Spleen (tissue), 7 donors: ENCODE results near the gene DIDO1.

ENCODE experiments used
- POLR2A ChIP-seq, 3 donors: fragments of 450-650 bp; IDR thresholded peaks; one replicate each; pipeline ENCODE4 v1.5.1; 2017; ENCODE audit warnings: antibody characterized with exemption in 3 of 3, mild to moderate bottlenecking in 1 of 3
- POLR2AphosphoS5 ChIP-seq, 3 donors: sonication (generic); formaldehyde crosslinking; IDR thresholded peaks; one replicate each; pipeline ENCODE4 v1.5.1; 2017; ENCODE audit warnings: antibody characterized with exemption in 3 of 3
- TF ChIP-seq, protein P1 (sequence below), 11 experiments: fragments of 200-600 bp in 7 of 11; fragments of 450-650 bp in 4 of 11; sonication (generic) in 4 of 11; IDR thresholded peaks in 8 of 11; conservative IDR thresholded peaks in 3 of 11; 1 replicate in 7 of 11; 2 replicates in 4 of 11; pipeline versions ENCODE4 v1.4.0 to v1.8.0; 2016 to 2021; ENCODE audit warnings: antibody characterized with exemption in 11 of 11, inconsistent platforms in 4 of 11, mild to moderate bottlenecking in 1 of 11
- donor health status: DM: no; HTN: no; CAD: no; lungs with moderate emphysema.
- donor health status: DM: no; HTN: no; CAD: no.
- donor health status: DM: no; HTN: no; CAD: no.

DNA sequence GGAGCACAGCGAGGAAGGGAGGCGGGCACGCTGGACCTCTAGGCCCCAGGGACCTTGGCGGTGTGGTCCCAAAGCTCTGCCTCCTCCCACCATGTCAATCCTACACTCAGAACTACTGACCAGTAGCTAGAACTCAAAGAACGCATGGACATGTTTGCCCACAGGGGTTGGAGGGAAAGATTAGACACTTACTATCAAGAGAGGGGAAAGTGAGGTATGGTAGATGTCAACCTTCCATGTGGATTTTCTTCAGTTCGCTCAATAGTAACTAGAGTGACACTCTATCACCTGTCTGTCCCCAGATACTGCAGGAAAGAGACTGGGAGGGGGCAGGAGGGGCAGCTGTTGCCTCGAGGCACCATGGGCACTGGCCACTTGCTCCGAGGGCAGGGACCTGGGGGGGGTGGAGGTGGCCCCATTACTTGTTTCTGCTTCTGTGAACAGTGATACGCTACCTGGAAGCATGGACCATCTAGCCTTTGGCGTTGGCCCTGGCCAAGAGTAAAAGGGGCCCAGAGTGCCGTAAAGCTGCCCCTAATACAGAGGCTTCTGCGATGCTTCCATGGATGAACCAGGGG lies 912 bp upstream of the DIDO1 start:
- TF ChIP-seq, protein P1, sequence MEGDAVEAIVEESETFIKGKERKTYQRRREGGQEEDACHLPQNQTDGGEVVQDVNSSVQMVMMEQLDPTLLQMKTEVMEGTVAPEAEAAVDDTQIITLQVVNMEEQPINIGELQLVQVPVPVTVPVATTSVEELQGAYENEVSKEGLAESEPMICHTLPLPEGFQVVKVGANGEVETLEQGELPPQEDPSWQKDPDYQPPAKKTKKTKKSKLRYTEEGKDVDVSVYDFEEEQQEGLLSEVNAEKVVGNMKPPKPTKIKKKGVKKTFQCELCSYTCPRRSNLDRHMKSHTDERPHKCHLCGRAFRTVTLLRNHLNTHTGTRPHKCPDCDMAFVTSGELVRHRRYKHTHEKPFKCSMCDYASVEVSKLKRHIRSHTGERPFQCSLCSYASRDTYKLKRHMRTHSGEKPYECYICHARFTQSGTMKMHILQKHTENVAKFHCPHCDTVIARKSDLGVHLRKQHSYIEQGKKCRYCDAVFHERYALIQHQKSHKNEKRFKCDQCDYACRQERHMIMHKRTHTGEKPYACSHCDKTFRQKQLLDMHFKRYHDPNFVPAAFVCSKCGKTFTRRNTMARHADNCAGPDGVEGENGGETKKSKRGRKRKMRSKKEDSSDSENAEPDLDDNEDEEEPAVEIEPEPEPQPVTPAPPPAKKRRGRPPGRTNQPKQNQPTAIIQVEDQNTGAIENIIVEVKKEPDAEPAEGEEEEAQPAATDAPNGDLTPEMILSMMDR (IDR thresholded peaks at IDR 0.05 in 8 of 11, conservative IDR thresholded peaks at IDR 0.05 in 3 of 11) = no peak
- no peak for TF ChIP-seq POLR2A (IDR thresholded peaks at IDR 0.05)
- no peak for TF ChIP-seq POLR2AphosphoS5 (IDR thresholded peaks at IDR 0.05)
